DMS153 treated with DMSO at 0.1 percent for 48 hours (cell line): ENCODE results near the gene ZBED1.
"Not testable (repeated sequence)": the region's sequence is repeated elsewhere in the genome, so short reads cannot be mapped to it uniquely, and the experiment has no call there.

Experiments
- DNase-seq: peaks from one replicate; lab custom pipeline; 2025; ENCODE audit not compliant: unreplicated experiment; lab: John Stamatoyannopoulos, UW

ZBED1 gene

GRCh38 chrX:2477313-2477712 is 23.5 kb downstream of the ZBED1 start:
- not testable (repeated sequence) for DNase-seq

GRCh38 chrX:2474963-2475726 is 25.6 kb downstream of the ZBED1 start:
- no peak for DNase-seq

DNA sequence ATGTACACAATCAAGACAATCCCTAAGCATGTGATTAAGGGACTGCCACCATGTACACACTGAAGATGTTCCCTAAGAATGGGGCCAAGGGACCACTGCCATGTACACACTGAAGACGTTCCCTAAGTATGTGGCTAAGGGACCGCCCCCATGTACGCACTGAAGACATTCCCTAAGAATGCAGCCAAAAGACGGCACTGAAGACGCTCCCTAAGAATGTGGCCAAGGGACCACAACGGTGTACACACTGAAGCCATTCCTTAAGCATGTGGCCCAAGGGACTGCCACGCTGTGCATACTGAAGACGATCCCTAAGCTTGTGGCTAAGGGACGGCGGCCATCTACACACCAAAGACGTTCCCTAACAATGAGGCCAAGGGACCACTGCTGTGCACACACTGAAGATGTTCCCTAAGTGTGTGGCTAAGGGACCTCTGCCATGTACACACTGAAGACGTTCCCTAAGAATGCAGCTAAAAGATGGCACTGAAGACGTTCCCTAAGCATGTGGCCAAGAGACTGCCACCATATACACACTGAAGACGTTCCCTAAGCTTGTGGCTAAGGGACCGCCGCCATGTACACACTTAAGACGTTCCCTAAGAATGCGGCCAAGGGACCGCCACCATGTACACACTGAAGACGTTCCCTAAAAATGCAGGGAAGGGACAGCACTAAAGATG is 26.4 kb downstream of the ZBED1 start:
- DNase-seq = no peak

- not testable (repeated sequence) for DNase-seq
Observed at GRCh38 chrX:2473064-2473463, 27.7 kb downstream of the ZBED1 start.

GRCh38 chrX:2471641-2472040 is 29.1 kb downstream of the ZBED1 start:
- DNase-seq = no peak

DNA sequence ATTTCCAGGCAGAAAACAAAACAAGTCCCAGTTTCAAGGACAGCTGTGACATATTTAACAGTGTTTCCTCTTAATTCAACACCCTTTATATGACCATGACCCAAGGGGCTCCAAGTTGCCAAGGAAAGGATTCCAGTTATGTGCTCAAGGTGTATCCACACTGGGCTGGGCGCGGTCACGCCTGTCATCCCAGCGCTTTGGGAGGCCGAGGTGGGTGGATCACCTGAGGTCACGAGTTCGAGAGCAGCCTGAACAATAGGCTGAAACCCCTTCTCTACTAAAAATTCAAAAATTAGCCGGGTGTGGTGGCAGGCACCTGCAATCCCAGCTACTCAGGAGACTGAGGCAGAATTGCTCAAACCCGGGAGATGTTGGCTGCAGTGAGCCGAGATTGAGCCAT is 29.6 kb downstream of the ZBED1 start:
- DNase-seq = not testable (repeated sequence)

DNA sequence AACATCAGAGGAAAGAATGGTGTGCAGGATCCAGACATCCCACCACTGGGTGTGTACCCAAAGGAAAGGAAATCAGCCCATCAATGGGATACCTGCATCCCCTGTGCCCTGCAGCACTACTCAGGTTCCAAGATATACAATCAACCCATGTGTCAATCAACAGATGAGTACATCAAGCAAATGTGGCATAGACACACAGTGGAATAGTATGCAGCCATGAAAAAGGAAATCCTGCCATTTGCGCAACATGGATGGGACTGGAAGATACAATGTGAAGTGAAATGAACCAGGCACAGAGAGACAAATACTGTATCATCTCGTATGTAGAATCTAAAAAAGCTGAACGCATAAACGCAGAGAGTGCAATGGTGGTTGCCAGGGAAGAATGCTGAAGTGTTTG is 30.9 kb downstream of the ZBED1 start:
- DNase-seq = not testable (repeated sequence)

DNA sequence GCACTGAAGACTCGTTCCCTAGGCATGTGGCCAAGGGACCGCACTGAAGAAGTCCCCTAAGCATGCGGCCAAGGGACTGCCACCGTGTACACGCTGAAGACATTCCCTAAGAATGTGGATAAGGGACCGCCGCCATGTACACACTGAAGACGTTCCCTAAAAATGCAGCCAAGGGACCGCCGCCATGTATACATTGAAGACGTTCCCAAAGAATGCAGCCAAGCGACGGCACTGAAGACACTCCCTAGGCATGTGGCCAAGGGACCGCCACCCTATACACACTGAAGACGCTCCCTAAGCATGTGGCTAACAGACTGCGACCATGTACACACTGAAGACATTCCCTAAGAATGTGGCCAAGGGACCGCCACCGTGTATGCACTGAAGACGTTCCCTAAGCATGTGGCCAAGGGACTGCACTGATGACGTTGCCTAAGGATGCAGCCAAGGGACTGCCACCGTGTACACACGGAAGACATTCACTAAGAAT is 31.5 kb downstream of the ZBED1 start:
- DNase-seq = no peak

- DNase-seq = no peak
Observed at GRCh38 chrX:2468261-2469195, 32.2 kb downstream of the ZBED1 start.

GRCh38 chrX:2466876-2467656 is 33.7 kb downstream of the ZBED1 start:
- DNase-seq = no peak

- DNase-seq = no peak
Observed at GRCh38 chrX:2464677-2465166, 36.1 kb downstream of the ZBED1 start.

DNA sequence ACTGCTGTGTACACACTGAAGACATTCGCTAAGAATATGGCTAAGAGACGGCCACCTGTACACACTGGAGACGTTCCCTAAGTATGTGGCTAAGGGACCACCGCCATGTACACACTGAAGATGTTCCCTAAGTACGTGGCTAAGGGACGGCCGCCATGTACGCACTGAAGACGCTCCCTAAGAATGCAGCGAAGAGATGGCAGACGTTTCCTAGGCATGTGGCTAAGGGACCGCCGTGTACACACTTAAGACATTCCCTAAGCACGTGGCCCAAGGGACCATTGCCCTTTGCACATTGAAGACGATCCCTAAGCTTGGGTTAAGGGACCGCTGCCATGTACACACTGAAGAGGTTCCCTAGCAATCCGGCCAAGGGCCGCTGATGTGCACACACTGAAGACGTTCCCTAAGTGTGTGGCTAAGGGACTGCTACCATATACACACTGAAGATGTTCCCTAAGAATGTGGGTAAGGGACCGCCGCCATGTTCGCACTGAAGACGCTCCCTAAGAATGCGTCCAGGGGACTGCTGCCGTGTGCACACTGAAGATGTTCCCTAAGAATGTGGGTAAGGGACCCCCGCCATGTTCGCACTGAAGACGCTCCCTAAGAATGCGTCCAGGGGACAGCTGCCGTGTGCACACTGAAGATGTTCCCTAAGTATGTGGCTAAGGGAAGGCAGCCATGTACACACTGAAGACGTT is 36.7 kb downstream of the ZBED1 start:
- no peak for DNase-seq

DNA sequence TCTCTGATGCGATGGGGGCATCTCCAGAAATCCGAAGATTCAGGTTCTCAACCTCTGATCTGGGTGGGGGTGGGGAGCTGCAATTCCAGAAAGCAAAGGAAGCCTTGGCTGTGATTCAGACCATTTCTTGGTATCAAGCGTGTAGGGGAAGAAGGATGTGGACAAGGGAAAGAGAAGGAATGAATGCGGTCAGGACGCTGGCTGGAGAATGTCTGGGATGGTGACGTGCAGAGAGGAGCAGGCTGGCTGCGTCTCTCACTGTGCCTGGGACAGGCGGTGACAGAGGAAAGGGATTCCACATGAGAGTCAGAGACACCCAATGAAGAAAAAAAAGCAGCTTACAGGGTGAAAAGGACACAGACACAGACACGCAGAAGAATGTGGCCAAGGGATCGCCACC is 37.3 kb downstream of the ZBED1 start:
- DNase-seq = not testable (repeated sequence)

DNA sequence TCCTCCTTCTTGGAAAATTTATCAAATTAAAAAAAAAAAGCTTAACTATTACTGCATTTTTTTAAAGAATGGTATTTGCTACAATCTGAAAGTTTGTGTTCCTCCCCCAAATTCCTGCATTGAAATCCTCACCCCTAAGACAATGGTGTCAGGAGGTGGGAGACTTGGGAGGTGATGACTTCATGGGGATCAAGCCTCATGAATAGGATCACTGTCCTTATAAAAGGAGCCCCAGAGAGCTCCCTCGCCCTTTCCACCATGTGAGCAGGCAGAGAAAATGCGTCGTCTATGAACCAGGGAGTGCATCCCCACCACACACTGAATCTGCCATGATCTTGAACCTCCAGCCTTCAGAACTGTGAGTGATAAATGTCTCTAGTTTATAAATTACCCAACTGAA is 38.0 kb downstream of the ZBED1 start:
- DNase-seq = no peak

DNA sequence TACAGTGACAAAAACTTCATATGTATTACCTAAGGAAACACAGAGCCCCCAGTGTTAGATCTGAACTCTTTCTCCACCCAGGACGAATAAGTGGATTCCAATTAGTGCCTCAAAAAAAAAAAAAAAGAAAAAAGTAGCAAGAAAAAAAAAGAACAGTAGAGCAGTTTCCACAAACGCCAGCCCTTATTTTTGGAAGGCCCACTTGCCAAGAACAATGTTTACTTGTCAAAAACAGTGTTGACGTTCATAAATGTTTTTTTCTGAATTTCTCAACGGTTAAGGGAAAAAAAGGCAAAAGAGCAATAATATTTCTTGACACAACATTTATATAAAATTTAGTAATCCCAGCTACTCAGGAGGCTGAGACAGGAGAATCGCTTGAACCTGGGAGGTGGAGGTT is 38.7 kb downstream of the ZBED1 start:
- DNase-seq = no peak

DNA sequence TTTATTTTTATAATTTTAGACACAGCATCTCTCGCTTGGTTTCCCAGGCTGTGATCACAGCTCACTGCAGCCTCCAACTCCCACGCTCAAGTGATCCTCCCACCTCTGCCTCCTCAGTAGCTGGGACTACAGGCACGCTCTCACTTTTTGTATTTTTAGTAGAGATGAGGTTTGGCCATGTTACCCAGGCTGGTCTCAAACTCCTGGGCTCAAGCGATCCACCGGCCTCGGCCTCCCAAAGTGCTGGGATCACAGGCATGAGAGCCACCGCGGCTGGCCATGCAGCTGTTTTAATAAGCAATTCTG is 39.1 kb downstream of the ZBED1 start:
- no peak for DNase-seq

- DNase-seq = not testable (repeated sequence)
Observed at GRCh38 chrX:2460821-2461710, 39.7 kb downstream of the ZBED1 start.

DNA sequence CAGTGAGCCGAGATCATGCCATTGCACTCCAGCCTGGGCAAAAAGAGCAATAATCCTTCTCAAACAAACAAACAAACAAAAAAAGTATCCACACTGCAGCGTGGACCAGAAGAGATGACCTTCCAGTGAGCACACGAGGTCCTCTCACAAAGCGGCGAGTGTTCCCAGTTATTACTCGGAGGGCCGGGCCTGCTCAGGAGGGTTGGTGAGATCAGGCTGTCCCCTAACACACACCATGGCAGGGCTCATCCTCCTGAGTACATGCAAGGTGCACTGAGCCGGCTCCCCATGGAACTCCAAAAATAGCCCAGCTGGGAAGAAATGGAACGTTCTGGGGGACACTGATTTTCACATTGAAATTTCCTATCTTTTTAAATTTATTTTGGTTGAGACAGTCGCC is 40.7 kb downstream of the ZBED1 start:
- not testable (repeated sequence) for DNase-seq

- DNase-seq = no peak
Observed at GRCh38 chrX:2458309-2458708, 42.5 kb downstream of the ZBED1 start.
